Right lobe of liver (tissue), 6 donors: ENCODE results near the gene SIK3. TPM values are rescaled to one million over a fixed set of nuclear protein-coding genes. Genes with fewer than 3 reads are reported as not detected.
A peak's percentile ranks its signal among the peaks of the same experiment; 100 is the strongest.

ENCODE experiments used
- ATAC-seq, 4 donors: fragments of 200-7000 bp; cut with Tn5 transposase; one replicate each; pipeline ENCODE4 v1.9.1; 2020; ENCODE audit warnings: mild to moderate bottlenecking in 4 of 4, moderate library complexity in 4 of 4
- DNase-seq, 3 donors: peaks; one replicate each; pipeline ENCODE4 v3.0.0-alpha.2; 2020
- H3K27ac ChIP-seq, 3 donors: fragments of 200-600 bp; one replicate each; pipeline ENCODE4 v1.8.0; 2022
- H3K27me3 ChIP-seq, 2 donors: fragments of 200-600 bp; one replicate each; pipeline ENCODE4 v1.8.0; 2022
- H3K36me3 ChIP-seq, 4 donors: fragments of 200-600 bp; sonication (generic) in 1 of 4; one replicate each; pipeline versions ENCODE4 v1.5.1 to v1.8.0; 2017 to 2022; ENCODE audit warnings: control low read depth in 1 of 4
- H3K4me1 ChIP-seq, 4 donors: fragments of 200-600 bp; sonication (generic) in 1 of 4; one replicate each; pipeline versions ENCODE4 v1.5.1 to v1.8.0; 2017 to 2022; ENCODE audit warnings: control low read depth in 1 of 4
- H3K4me3 ChIP-seq, 3 donors: fragments of 200-600 bp; one replicate each; pipeline ENCODE4 v1.8.0; 2022
- H3K9me3 ChIP-seq, 4 donors: fragments of 200-600 bp; sonication (generic) in 1 of 4; one replicate each; pipeline versions ENCODE4 v1.5.1 to v1.8.0; 2017 to 2022; ENCODE audit warnings: control low read depth in 1 of 4
- POLR2A ChIP-seq: fragments of 450-650 bp; IDR thresholded peaks from one replicate; pipeline ENCODE4 v1.6.1; 2017; ENCODE audit warnings: antibody characterized with exemption, mild to moderate bottlenecking
- WGBS: methylation state at CpG from one replicate; pipeline ENCODE4 v1.1.6; 2018; ENCODE audit warnings: low coverage, low lambda C conversion rate; ENCODE audit not compliant: insufficient coverage; ENCODE audit errors: missing lambda C conversion rate; 5-methylcytosine and 5-hydroxymethylcytosine counted together
- intact Hi-C, 2 donors: fragments of 100-400 bp; cut with DNase I; formaldehyde crosslinking; loops; one replicate each; pipeline versions ENCODE4 v1.11.2 to v1.14.1; 2022
- total RNA-seq, 6 experiments: library from RNA; depleted of rRNA in 2 of 6; stranded (reverse); fragments of >200 nt in 2 of 6; fragmentation: NEBNext Ultra II Directional in 3 of 6; extraction: Animal tissue kit (Norgen Biotek cat#: 25700) in 3 of 6; gene quantifications; one replicate each; pipeline versions ENCODE4 v1.1.0 to v1.2.4, GENCODE V29; 2016 to 2023
- TF ChIP-seq, protein P1 (sequence below), 4 donors: fragments of 200-600 bp in 3 of 4; fragments of 450-650 bp in 1 of 4; IDR thresholded peaks; one replicate each; pipeline versions ENCODE4 v1.5.1 to v1.8.0; 2016 to 2022; ENCODE audit warnings: antibody characterized with exemption in 4 of 4, mild to moderate bottlenecking in 2 of 4
- donor health status: DM: no; HTN: yes; CAD: no.
- donor health status: DM: no; HTN: no; CAD: no.
- donor health status: DM: no; HTN: no; CAD: no.
- donor health status: DM: no; HTN: yes; CAD: no.
- donor health status: DM: no; HTN: yes; CAD: no.

The SIK3 gene
- total RNA-seq, 6 experiments from 2014 or later = 22.0 to 35.4 (median 26.8) TPM

- Histone ChIP-seq H3K4me3 (peak overlapping the region; percentile 62 to 74 (median 72)), H3K4me1 (peaks cover 0 to 58% (median 21%) of the 10 kb centered on the region in 4 donors), H3K36me3 (no peaks in the 10 kb centered on the region), H3K9me3 (no peaks in the 10 kb centered on the region), H3K27ac (peak overlapping the region; percentile 93 to 100 (median 99)), H3K27me3 (no peaks in the 10 kb centered on the region)
- DNase-seq = no peak
- 4% methylated on average over 5 of the region's 6 CpGs for WGBS
- intact Hi-C loops = no loop called here
- ATAC-seq = no peak
- no peak for TF ChIP-seq POLR2A
- TF ChIP-seq, protein P1, sequence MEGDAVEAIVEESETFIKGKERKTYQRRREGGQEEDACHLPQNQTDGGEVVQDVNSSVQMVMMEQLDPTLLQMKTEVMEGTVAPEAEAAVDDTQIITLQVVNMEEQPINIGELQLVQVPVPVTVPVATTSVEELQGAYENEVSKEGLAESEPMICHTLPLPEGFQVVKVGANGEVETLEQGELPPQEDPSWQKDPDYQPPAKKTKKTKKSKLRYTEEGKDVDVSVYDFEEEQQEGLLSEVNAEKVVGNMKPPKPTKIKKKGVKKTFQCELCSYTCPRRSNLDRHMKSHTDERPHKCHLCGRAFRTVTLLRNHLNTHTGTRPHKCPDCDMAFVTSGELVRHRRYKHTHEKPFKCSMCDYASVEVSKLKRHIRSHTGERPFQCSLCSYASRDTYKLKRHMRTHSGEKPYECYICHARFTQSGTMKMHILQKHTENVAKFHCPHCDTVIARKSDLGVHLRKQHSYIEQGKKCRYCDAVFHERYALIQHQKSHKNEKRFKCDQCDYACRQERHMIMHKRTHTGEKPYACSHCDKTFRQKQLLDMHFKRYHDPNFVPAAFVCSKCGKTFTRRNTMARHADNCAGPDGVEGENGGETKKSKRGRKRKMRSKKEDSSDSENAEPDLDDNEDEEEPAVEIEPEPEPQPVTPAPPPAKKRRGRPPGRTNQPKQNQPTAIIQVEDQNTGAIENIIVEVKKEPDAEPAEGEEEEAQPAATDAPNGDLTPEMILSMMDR (IDR thresholded peaks at IDR 0.05) = no peak
Observed at GRCh38 chr11:117097014-117097388, 1.2 kb downstream of the SIK3 start.

DNA sequence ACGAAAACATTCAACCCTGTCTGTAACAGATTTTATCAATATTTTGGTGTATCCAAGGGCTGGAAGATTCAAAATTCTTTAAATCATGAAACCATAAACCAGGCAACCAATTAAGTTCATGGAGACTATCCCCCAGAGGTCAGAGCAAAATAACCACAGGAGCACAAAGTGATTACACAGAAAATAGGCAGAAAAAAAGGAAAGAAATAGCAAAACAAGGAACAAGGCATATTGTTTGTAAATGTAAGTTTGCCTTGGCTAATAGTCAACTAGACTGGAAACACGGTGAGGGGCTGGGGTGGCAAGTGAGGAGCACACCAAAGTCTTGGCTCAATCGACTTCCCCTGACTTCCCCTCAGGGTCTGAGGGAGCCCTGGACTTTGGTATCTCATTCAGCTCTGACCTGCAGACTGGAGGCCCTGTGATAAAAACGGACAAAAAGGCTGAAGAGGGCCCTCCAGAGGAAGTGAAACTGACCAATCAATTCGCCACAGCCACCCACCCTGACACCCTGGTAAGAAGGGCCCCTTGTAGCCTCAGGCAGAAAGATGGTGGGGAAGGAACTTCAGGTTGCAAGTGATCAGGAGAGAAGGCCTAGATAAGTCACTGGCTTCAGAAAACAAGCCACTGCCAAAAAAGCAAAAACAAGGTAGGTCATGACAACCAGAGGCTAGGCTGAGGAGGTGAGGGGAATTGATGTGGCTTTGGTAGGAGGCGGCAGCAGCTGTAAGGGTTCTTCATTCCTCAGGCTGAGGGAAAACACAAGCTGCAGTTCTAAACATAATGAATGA is 1.8 kb downstream of the SIK3 start:
- Histone ChIP-seq H3K27me3 (no peaks in the 10 kb centered on the region), H3K4me1 (peaks cover 0 to 61% (median 21%) of the 10 kb centered on the region in 4 donors), H3K36me3 (no peaks in the 10 kb centered on the region), H3K27ac (peak overlapping the region; percentile 93 to 100 (median 99)), H3K9me3 (no peaks in the 10 kb centered on the region), H3K4me3 (peak overlapping the region; percentile 62 to 74 (median 72))
- intact Hi-C loops = no loop called here
- DNase-seq (peak; percentile 34 to 75 (median 65)), ATAC-seq (peak; percentile 29 to 54 (median 42))
- no peak for TF ChIP-seq POLR2A
- TF ChIP-seq, protein P1 (IDR thresholded peaks at IDR 0.05) = peak in 1 of 4 donors; percentile 23
- WGBS = 12% methylated on average over 6 of the region's 6 CpGs

DNA sequence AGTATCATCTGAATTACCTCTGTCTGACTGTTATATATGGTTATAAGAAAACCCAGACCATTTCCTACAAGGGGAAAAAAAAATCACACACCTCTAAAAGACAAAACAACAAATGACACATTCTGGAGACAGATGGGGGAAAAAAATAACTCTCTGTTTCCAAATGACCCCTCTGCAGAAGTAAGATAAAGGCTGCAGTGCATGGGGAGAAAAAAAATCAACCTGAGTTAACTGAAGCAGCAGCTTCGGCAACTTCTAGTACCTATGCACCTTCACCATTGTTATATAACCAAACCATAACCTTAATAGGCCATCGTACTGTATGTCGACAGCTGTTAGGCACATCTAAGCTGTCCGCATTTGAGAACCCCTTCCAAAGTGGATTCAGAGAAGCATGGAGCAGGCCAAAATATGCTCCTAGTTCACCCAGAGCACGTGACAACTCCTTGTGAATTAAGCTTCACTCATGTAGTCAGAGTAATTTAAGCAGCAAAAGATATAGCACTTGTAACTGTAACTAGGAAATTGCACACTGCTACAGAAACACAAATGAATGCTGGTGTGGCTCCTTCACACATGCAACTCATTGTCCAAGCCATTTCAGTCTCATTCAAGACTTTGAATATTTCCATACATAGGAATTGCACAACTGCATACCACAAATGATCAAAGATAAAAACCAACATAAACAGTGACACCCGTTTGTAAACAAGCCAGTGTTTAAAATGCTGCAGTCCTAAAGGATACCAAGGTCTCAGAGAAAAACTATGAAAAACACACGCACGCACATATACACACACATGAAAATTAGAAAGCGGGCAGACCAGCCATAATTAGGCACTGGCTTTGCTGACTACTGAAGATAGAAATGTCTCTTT is 2.7 kb downstream of the SIK3 start:
- DNase-seq (no peak), ATAC-seq (no peak)
- H3K27me3 ChIP-seq = no peaks in the 10 kb centered on the region
- H3K27ac ChIP-seq = peak overlapping the region; percentile 93 to 100 (median 99)
- H3K4me1 ChIP-seq = peaks cover 0 to 61% (median 21%) of the 10 kb centered on the region in 4 donors
- H3K36me3 ChIP-seq = no peaks in the 10 kb centered on the region
- no peaks in the 10 kb centered on the region for H3K9me3 ChIP-seq
- TF ChIP-seq, protein P1 (IDR thresholded peaks at IDR 0.05) = no peak
- TF ChIP-seq POLR2A = no peak
- intact Hi-C loops = no loop called here
- WGBS = 19% methylated on average over 9 of the region's 9 CpGs
- peak overlapping the region in 2 of 3 donors; percentile 72 to 74 for H3K4me3 ChIP-seq

DNA sequence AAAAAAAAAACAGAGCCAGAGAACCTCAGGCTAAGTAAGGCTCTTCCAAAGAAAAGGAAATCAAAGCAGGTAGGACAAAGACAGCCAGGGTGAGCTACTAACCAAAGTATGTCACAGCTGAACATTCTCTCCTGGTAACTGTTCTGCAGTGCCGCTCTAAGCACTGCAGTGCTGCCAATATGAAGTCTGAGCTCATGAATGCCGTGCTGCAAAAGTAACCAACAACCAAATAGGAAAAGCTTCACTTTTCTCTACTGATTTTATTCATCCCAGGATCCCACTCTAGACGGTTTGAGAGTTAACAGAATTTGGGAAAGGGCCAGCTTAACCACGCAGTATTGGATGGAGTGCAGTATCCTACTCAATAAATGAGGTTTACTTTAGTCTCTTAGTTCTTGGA is 3.5 kb downstream of the SIK3 start:
- Histone ChIP-seq H3K27me3 (no peaks in the 10 kb centered on the region), H3K36me3 (no peaks in the 10 kb centered on the region), H3K4me1 (peaks cover 0 to 60% (median 21%) of the 10 kb centered on the region in 4 donors), H3K27ac (peak overlapping the region in 2 of 3 donors; percentile 18 to 100), H3K9me3 (no peaks in the 10 kb centered on the region), H3K4me3 (no peak overlapping the region)
- WGBS = 11% methylated on average over 4 of the region's 4 CpGs
- ATAC-seq (peak in 2 of 4 donors; percentile 5 to 12), DNase-seq (no peak)
- intact Hi-C loops = no loop called here
- no peak for TF ChIP-seq POLR2A
- TF ChIP-seq, protein P1 (IDR thresholded peaks at IDR 0.05) = no peak
